ENCODE results near the gene GOSR1.
"Not testable (repeated sequence)": the region's sequence is repeated elsewhere in the genome, so short reads cannot be mapped to it uniquely, and the experiment has no call there.

GOSR1 gene

GRCh38 chr17:30549181-30549580 is 72.0 kb downstream of the GOSR1 start:
- not testable (repeated sequence) for DNase-seq

GRCh38 chr17:30549864-30550511 is 72.8 kb downstream of the GOSR1 start:
- DNase-seq, result no peak

- DNase-seq, result no peak
Measured at GRCh38 chr17:30550512-30551273, 73.5 kb downstream of the GOSR1 start.

DNA sequence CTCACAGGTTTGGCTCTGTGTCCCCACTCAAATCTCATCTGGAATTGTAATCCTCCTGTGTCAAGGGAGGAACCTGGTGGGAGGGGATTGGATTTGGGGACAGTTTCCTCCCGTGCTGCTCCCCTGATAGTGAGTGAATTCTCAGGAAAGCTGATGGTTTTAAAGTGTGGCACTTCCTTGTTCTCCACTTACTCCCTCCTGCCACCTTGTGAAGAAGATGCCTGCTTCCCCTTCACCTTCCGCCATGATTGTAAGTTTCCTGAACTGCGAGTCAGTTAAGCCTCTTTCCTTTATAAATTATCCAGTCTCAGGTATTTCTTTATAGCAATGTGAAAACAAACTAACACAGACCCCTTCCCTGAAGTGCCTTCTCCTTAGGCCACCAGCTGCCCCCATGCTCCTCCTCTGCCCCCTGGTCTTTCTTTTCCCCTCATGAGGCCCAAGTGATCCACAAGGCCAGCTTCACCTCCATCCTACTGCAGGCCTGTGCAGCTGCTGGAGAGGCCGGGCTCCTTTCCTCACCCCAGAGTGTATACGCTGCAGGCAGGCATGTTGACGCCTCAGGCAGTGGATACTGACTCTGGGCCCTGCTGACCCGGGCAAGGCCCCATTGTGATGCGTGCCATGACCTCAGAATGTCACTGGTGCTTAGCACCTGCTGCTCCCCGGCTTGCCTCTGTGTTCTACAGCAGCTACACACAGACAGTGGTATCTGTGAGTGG is 74.2 kb downstream of the GOSR1 start:
- not testable (repeated sequence) for DNase-seq

DNA sequence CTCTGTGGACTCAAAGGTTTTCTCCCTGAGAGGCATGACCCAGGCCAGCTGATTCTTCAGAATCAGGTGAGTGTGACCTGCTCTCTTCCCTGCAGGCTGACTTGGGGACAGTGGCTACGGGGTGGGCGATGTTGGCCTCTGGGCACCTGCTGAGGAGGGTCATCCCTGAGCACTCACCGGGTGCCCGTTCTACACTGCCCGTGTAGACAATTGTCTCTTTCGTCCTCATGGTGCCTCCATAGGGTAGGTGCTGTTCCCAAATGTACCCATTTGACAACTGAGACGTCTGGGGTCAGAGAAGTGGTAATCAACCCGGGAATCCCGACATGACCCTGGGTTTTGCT is 74.8 kb downstream of the GOSR1 start:
- DNase-seq, result no peak

DNA sequence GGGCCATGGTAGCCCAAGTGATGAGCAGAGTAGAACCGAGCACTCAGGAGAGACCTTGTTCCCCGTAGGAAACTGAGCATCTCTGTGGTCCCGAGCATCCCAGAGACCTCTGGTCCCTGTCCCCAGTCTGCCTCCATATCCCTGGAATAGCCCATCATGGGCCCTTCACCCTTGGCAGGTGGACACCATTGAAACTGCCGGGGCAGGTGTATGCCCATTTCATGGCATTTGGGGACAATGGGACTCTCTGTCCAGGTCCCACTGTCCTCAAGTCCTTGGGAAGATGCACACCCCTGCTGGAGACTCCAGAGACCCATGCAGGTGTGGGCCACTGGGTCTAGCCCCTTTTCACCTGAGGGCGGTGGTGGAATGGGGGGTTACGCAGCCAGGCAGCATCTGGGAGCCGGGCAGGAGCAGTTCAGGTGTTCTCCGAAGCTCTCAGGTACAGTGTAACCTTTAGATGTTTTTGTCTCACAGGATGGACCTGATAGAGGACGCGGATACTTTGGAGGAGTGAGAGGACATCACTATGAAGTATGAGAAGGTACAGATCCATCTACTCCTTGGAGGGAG is 75.9 kb downstream of the GOSR1 start:
- DNase-seq, result no peak

DNA sequence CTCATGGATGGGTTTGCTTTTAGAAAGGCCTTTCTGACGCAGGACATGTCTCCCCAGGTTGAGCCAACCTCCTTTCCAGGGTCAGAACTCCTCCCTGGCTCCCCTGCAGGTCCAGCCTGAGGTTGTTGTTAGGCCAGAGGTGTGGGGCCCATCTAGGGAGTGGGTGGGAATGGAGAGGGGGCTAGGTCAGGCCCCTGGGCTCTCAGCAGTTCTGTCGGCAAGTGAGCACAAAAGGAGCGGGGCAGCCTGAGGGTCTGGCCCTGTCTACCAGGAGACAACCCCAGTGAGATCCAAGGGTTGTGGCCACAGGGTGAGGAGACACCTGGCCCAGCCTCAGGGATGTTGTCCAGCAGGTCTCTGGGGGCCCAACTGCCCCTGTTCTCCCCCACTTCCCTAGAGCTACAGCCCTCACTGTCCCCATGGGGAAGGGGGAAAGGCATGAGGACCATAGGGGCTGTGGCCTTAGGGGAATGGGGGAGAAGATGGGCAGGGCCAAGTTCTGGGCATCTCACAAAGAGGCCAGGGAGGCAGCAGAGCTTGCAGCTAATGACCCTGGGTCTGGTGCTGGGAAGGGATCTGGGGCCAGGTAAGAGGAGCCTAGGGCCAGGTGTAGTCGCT is 76.7 kb downstream of the GOSR1 start:
- DNase-seq, result not testable (repeated sequence)

DNA sequence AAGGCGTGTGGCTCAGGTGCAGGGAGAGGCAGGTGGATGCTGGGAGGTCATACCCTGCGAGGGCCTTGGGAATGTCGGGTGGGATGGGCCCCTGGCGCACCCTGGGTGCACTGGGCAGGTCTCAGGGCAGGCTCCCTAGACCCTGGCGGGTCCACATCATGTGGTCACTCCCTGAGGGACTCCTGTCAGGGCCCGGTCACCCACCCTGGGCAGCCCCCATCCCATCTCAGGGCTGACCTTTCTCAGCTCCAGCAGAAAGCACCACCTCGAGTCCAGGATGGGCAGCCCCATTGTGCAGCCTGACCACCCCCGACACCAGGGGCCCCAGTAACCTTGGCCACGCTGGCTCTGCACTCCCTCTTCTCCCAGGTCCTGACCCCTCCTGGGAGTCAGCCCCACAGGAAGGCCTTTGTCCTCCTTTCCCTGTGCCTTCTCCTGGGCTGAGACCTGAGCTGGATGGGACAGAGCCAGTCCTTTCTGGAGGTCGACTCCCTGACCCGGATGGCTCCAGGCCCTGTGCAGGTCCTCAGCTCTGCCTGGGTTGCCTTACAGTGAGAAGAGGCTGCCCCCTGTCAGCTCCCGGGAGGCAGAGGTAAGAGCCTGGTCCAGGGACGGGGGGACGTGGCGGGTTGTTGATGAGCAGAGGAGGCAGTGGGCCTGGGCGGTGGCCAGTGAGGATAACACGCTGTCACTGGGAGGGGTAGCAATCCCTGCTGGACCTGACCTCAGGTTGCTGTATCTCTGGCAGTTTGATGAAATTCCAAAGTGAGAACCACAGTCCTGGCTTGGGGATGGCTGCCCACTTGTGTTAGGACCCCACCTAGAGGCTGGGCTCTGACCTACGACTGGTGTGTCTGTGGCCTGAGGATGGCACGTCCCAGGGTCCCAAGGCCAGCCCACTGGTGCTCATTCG is 77.9 kb downstream of the GOSR1 start:
- no peak for DNase-seq

DNA sequence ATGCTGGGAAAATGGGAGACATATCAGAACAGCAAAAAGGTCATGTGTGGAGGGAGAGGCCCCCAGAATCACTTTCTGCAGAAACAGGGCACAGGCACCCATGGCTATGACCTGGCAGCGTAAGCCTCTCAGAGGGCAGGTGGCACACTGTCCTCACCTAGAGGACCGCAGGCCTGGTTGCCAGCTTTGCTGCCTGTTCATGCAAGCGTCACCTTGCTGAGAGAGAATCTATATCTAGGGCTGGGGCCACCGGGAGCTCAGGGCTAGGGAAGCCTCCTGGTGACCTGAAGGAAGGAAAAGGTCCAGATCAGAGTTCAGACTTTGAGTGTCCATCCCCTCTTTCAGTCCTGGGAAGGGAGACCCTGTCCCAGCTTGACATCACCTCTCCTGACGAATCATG is 78.7 kb downstream of the GOSR1 start:
- DNase-seq, result no peak

- DNase-seq, result no peak
Measured at GRCh38 chr17:30556374-30557332, 79.4 kb downstream of the GOSR1 start.

DNA sequence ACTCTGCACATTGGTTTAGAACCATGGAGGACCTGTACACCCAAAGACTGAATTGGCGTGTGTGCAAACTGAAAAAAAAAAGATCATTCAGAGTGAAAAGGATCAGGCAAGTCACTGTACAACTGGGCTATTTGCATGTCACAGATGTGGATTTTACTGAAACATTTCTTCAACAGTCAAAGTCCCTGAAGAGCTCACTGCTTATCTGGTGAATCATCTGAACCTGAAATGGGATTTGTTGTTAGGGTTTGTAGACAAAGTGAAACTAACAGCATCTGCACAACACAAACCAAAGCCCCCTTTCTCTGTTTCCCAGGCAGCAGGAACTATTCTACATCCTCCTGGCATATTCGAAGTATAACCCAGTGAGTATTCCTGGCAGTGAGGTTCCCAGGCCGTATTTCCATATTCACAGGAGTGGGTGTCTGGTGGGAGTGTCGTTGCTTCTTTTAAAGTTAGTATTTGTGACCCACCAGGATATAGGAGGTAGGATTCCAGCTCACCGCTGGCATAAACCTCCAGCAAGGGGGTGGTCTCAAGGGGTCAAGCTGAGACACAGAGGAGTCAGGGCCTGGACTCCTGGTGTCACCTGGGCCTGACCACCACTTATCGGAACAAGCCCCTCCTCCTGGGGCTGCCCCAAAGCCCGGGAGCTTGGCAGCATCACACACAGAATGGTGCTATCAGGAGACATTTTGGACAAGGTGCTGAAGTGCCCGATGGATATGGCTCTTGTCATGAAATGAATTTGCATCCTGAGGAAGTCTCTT is 80.9 kb downstream of the GOSR1 start:
- no peak for DNase-seq

- no peak for DNase-seq
Measured at GRCh38 chr17:30558686-30559545, 81.7 kb downstream of the GOSR1 start.

- no peak for DNase-seq
Measured at GRCh38 chr17:30559656-30560055, 82.4 kb downstream of the GOSR1 start.

- not testable (repeated sequence) for DNase-seq
Measured at GRCh38 chr17:30560117-30561026, 83.2 kb downstream of the GOSR1 start.

DNA sequence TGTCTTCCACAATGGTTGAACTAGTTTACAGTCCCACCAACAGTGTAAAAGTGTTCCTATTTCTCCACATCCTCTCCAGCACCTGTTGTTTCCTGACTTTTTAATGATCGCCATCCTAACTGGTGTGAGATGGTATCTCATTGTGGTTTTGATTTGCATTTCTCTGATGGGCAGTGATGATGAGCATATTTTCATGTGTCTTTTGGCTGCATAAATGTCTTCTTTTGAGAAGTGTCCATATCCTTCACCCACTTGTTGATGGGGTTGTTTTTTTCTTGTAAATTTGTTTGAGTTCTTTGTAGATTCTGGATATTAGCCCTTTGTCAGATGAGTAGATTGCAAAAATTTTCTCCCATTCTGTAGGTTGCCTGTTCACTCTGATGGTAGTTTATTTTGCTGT is 84.6 kb downstream of the GOSR1 start:
- DNase-seq, result not testable (repeated sequence)

DNA sequence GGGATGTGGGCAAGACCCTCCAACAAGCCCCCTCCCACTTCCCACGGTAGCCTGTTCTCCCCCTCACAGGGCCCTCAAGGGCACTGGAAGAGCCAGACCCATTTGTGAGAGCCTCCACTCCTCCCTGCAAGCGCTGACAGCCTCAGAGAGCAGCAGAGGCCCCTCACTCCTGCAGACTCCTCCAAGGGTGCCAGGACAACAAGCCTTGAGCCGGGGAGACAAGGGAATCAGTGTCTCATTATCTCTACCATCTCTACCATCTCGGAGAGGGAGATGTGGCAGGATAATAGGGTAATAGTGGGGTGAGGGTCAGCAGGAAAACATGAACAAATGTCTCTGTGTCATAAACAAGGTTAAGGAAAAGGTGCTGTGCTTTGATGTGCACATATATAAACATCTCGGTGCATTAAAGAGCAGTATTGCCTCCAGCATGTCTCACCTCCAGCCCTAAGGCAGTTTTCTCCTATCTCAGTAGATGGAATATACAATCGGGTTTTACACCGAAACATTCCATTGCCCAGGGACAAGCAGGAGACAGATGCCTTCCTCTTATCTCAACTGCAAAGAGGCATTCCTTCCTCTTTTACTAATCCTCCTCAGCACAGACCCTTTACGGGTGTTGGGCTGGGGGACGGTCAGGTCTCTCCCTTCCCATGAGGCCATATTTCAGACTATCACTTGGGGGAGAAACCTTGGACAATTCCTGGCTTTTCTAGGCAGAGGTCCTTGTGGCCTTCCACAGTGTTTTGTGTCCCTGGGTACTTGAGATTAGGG is 86.1 kb downstream of the GOSR1 start:
- DNase-seq, result not testable (repeated sequence)

- DNase-seq, result not testable (repeated sequence)
Measured at GRCh38 chr17:30563905-30564390, 86.7 kb downstream of the GOSR1 start.

Data from activated naive CD4-positive, alpha-beta T cell treated with anti-CD3 and anti-CD28 coated beads, Interleukin-2, amount 50 U/mL, for 16 hours (primary cell).